Chondrocyte (in vitro differentiated cells): Measurements from ENCODE around the gene FBXO34. TPM values are rescaled to one million over a fixed set of nuclear protein-coding genes. Genes with fewer than 3 reads are reported as not detected.

Experiments
- DNase-seq: peaks from one replicate; pipeline ENCODE4 v3.0.0; 2021; ENCODE audit warnings: mixed read lengths, low spot score
- H3K27ac Mint-ChIP-seq: one replicate; pipeline ENCODE4 v1.8.0; 2021; ENCODE audit warnings: mild to moderate bottlenecking, moderate library complexity, mixed read lengths; ENCODE audit not compliant: unreplicated experiment
- H3K27me3 Mint-ChIP-seq: 2 replicates; pipeline ENCODE4 v1.8.0; 2021; ENCODE audit warnings: low read depth, mixed read lengths
- H3K36me3 Mint-ChIP-seq: 2 replicates; pipeline ENCODE4 v1.8.0; 2021; ENCODE audit warnings: low read depth, mixed read lengths
- H3K4me1 Mint-ChIP-seq: 2 replicates; pipeline ENCODE4 v1.8.0; 2021; ENCODE audit warnings: low read depth, mild to moderate bottlenecking, mixed read lengths
- H3K4me3 Mint-ChIP-seq: one replicate; pipeline ENCODE4 v1.8.0; 2021; ENCODE audit warnings: mild to moderate bottlenecking, moderate library complexity, mixed read lengths; ENCODE audit not compliant: unreplicated experiment
- H3K9me3 Mint-ChIP-seq: 2 replicates; pipeline ENCODE4 v1.8.0; 2021; ENCODE audit warnings: low read depth, mixed read lengths
- total RNA-seq: library from RNA; stranded (reverse); gene quantifications from 3 replicates; pipeline ENCODE4 v1.2.1, GENCODE V29; 2021
- TF ChIP-seq, protein P1 (sequence below): fragments of 200-600 bp; sonication (generic); IDR thresholded peaks from 2 replicates; pipeline ENCODE4 v1.5.0; 2021; ENCODE audit warnings: antibody characterized with exemption, mild to moderate bottlenecking, moderate library complexity

FBXO34 gene
- total RNA-seq, 1 donor from 2014 or later: 18.9 TPM

DNA sequence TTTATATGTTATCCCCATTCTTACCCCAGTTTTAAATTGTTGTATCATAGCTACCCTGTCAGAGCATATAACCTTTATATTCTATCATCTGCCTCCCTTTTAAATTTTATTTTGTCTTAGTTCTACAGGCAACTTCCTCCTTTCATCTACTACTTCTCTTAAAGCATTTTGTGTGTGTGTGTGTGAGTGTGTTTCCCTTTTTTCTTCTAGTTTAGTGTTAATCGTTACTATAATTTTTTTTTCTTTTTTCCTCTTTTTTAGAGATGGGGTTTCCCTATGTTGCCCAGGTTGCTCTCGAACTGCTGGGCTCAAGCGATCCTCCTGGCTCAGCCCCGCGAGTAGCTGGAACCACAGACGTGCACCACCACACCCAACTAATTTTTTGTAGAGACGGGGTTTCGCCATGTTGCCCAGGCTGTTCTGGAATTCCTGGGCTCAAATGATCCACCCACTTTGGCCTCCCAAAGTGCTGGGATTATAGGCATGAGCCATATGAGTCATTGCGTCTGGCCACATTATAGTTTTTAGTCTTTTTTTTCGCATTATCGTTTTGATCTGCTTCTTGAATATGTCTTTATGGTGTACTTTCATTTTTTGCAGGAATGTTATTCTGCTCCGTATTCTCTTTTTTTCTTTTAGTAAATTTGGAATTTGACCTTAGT lies 33.1 kb upstream of the FBXO34 start:
- Mint-ChIP-seq H3K27me3 (peaks cover 48% of the 10 kb centered on the region), H3K4me3 (no peak overlapping the region), H3K36me3 (no peaks in the 10 kb centered on the region), H3K27ac (no peak overlapping the region), H3K4me1 (no peaks in the 10 kb centered on the region), H3K9me3 (no peaks in the 10 kb centered on the region)
- TF ChIP-seq, protein P1, sequence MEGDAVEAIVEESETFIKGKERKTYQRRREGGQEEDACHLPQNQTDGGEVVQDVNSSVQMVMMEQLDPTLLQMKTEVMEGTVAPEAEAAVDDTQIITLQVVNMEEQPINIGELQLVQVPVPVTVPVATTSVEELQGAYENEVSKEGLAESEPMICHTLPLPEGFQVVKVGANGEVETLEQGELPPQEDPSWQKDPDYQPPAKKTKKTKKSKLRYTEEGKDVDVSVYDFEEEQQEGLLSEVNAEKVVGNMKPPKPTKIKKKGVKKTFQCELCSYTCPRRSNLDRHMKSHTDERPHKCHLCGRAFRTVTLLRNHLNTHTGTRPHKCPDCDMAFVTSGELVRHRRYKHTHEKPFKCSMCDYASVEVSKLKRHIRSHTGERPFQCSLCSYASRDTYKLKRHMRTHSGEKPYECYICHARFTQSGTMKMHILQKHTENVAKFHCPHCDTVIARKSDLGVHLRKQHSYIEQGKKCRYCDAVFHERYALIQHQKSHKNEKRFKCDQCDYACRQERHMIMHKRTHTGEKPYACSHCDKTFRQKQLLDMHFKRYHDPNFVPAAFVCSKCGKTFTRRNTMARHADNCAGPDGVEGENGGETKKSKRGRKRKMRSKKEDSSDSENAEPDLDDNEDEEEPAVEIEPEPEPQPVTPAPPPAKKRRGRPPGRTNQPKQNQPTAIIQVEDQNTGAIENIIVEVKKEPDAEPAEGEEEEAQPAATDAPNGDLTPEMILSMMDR: no peak
- no peak for DNase-seq

DNA sequence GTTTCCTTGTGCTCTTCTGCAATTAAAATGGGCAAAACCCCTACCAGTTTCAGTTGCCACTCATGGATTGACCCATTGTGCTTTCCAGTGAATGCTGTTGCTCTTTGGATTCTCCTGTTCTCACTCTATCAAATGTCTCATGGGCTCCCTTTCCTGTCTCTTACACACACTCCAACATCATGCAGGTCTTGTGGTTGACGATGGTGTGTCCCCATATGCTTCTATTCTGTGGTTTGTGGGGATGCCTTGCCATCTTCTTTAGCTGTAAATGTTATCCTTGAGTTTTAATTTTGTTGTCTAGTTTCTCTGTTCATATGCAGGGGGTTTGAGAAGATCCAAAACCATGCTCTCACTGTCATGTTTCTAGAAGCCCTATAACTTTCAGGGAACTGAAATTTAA lies 31.9 kb upstream of the FBXO34 start:
- Mint-ChIP-seq H3K27ac (no peak overlapping the region), H3K9me3 (no peaks in the 10 kb centered on the region), H3K4me3 (no peak overlapping the region), H3K4me1 (no peaks in the 10 kb centered on the region), H3K36me3 (no peaks in the 10 kb centered on the region), H3K27me3 (peaks cover 49% of the 10 kb centered on the region)
- TF ChIP-seq, protein P1: no peak
- DNase-seq: no peak

DNA sequence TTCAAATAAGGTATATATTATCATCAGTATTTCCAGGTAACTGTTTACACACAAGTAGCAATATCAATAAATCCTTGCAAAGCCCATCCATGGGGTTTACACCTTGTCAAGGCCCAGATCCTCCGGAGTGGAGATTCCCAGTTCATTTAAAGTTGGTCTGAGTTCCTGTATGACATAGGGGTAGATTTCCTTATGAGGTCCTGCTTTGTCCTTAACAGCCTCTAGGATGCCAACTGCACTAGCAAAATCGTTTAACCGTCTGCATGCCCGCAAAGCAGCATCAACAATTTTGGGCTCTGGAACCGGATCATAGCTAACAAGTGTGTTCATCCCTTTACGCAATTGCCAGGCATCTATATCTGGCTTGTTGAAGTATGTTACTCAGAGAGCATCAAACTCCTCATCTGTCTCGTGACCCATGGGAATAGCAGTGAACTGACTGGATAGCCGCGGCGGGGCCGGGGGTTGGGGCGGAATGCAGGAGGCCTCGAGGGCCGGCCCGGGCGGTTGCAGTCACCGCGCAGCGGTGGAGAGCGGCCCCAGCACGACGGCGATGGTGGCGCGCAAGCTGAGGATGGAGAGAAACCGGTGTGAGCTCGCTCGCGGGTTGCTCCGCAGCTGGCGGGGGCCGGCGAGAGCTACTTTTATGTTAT lies 30.6 kb upstream of the FBXO34 start:
- TF ChIP-seq, protein P1: no peak
- peaks cover 39% of the 10 kb centered on the region for H3K27me3 Mint-ChIP-seq

DNA sequence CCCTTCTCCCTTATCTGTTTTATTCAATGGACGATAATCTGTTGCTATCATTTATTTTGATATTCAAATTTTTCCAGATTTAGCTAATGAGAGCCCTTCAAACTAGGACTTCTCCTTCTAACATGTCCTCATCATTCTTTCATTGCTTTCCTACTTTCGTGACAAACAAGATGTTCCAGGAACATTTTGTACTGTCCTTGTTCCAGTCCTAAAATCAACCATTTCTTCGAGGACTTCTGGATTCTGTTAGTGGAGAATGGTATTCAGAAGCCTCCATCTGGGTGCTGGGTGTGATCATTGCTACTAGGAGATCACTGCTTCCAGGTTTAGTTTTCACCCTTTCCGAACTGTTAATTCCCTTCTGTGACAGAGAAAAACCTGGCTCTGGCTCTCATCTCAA lies 29.5 kb upstream of the FBXO34 start:
- Mint-ChIP-seq H3K4me3 (no peak overlapping the region), H3K9me3 (no peaks in the 10 kb centered on the region), H3K27ac (no peak overlapping the region), H3K27me3 (peaks cover 36% of the 10 kb centered on the region), H3K36me3 (no peaks in the 10 kb centered on the region), H3K4me1 (no peaks in the 10 kb centered on the region)
- TF ChIP-seq, protein P1: no peak
- DNase-seq: no peak

More for the DNA sequence above, 30.6 kb upstream of the FBXO34 start:
- Mint-ChIP-seq H3K9me3 (no peaks in the 10 kb centered on the region), H3K27ac (no peak overlapping the region), H3K36me3 (no peaks in the 10 kb centered on the region), H3K4me1 (no peaks in the 10 kb centered on the region), H3K4me3 (peak overlapping the region; percentile 33)
- DNase-seq: no peak

DNA sequence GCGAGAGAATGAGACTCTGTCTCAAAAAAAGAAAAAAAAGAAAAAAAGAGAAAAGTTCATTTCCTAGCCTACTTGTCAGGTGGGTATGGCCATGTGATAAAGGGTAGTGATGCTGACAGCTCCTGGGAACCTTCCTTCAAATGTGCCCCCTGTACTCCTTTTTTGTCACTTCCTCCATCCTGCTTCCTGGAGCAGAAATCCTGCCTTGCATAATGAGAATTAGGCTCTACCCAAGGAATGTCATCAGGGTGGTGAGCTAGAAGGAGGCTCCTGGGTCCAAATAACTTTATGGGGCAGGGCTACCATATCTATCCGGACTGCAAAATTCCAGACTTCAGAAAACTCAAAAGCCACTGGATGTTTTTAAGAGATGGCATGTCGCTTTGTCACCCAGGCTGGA lies 27.8 kb upstream of the FBXO34 start:
- Mint-ChIP-seq H3K27me3 (peaks cover 49% of the 10 kb centered on the region), H3K36me3 (no peaks in the 10 kb centered on the region), H3K9me3 (no peaks in the 10 kb centered on the region), H3K4me3 (no peak overlapping the region), H3K4me1 (no peaks in the 10 kb centered on the region), H3K27ac (no peak overlapping the region)
- TF ChIP-seq, protein P1: no peak
- DNase-seq: no peak
